Naive B cell (primary cell): ENCODE data around the gene CALB2. TPM values are rescaled to one million over a fixed set of nuclear protein-coding genes. Genes with fewer than 3 reads are reported as not detected.
A peak's percentile ranks its signal among the peaks of the same experiment; 100 is the strongest.

ENCODE experiments used
- ATAC-seq, 2 donors: fragments of 150-1000 bp; cut with Tn5 transposase; 2 replicates each; pipeline ENCODE4 v1.10.0; 2021; ENCODE audit warnings: low read depth in 2 of 2, mild to moderate bottlenecking in 2 of 2, moderate library complexity in 2 of 2
- DNase-seq: peaks from one replicate; pipeline ENCODE4 v3.0.0; 2022
- H3K27ac Mint-ChIP-seq, 6 donors: one replicate each; pipeline ENCODE4 v1.8.0; 2020 to 2022; ENCODE audit warnings: mild to moderate bottlenecking in 6 of 6, mixed read lengths in 6 of 6, moderate library complexity in 5 of 6, inconsistent platforms in 2 of 6
- H3K27me3 Mint-ChIP-seq, 3 donors: one replicate each; pipeline ENCODE4 v1.8.0; 2021 to 2022; ENCODE audit warnings: mixed read lengths in 3 of 3, mild to moderate bottlenecking in 1 of 3
- H3K36me3 Mint-ChIP-seq, 2 donors: one replicate each; pipeline ENCODE4 v1.8.0; 2020 to 2022; ENCODE audit warnings: mixed read lengths in 2 of 2, inconsistent platforms in 1 of 2, mild to moderate bottlenecking in 1 of 2
- H3K4me1 Mint-ChIP-seq, 3 donors: one replicate each; pipeline ENCODE4 v1.8.0; 2020 to 2022; ENCODE audit warnings: mixed read lengths in 3 of 3, inconsistent platforms in 1 of 3, mild to moderate bottlenecking in 1 of 3, moderate library complexity in 1 of 3
- H3K4me3 Mint-ChIP-seq, 8 donors: one replicate each; pipeline ENCODE4 v1.8.0; 2020 to 2022; ENCODE audit warnings: mild to moderate bottlenecking in 8 of 8, mixed read lengths in 8 of 8, moderate library complexity in 8 of 8, inconsistent platforms in 2 of 8
- H3K9me3 Mint-ChIP-seq, 7 donors: one replicate each; pipeline ENCODE4 v1.8.0; 2020 to 2022; ENCODE audit warnings: mixed read lengths in 7 of 7, mild to moderate bottlenecking in 5 of 7, inconsistent platforms in 2 of 7, moderate library complexity in 1 of 7
- polyA plus RNA-seq, 6 donors: library from polyadenylated mRNA; unstranded; fragments of 300-500 nt; fragmentation: Illumina TruSeq; gene quantifications; one replicate each; pipeline ENCODE4 v1.2.3, GENCODE V29; 2021; ENCODE audit warnings: low read depth in 6 of 6

The CALB2 gene
- polyA plus RNA-seq, 6 donors from 2014 or later = not detected

GRCh38 chr16:71343078-71343477 is 15.4 kb upstream of the CALB2 start:
- peaks cover 0 to 4% (median 0%) of the 10 kb centered on the region in 7 donors for H3K9me3 Mint-ChIP-seq

GRCh38 chr16:71344315-71344905 is 14.1 kb upstream of the CALB2 start:
- Mint-ChIP-seq H3K27ac (no peak overlapping the region), H3K36me3 (no peaks in the 10 kb centered on the region), H3K4me1 (no peaks in the 10 kb centered on the region), H3K9me3 (peaks cover 0 to 4% (median 0%) of the 10 kb centered on the region in 7 donors), H3K27me3 (peaks cover 19 to 45% (median 37%) of the 10 kb centered on the region in 3 donors), H3K4me3 (no peak overlapping the region)
- no peak for DNase-seq
- no peak for ATAC-seq

More at GRCh38 chr16:71343078-71343477, 15.4 kb upstream of the CALB2 start:
- ATAC-seq (no peak), DNase-seq (no peak)
- Mint-ChIP-seq H3K4me1 (no peaks in the 10 kb centered on the region), H3K27ac (no peak overlapping the region), H3K36me3 (no peaks in the 10 kb centered on the region), H3K27me3 (peaks cover 25 to 58% (median 47%) of the 10 kb centered on the region in 3 donors), H3K4me3 (no peak overlapping the region)

- Mint-ChIP-seq H3K27ac (no peak overlapping the region), H3K27me3 (peaks cover 19 to 38% (median 31%) of the 10 kb centered on the region in 3 donors), H3K4me1 (no peaks in the 10 kb centered on the region), H3K4me3 (no peak overlapping the region), H3K9me3 (peaks cover 0 to 4% (median 0%) of the 10 kb centered on the region in 7 donors), H3K36me3 (no peaks in the 10 kb centered on the region)
- ATAC-seq (no peak), DNase-seq (no peak)
Observed at GRCh38 chr16:71345031-71345430, 13.5 kb upstream of the CALB2 start.

- no peaks in the 10 kb centered on the region for H3K36me3 Mint-ChIP-seq
- no peak overlapping the region for H3K27ac Mint-ChIP-seq
- ATAC-seq = no peak
Observed at GRCh38 chr16:71347146-71347545, 11.4 kb upstream of the CALB2 start.

GRCh38 chr16:71348262-71349085 is 10.0 kb upstream of the CALB2 start:
- H3K27me3 Mint-ChIP-seq = peaks cover 19 to 35% (median 24%) of the 10 kb centered on the region in 3 donors

More at GRCh38 chr16:71347146-71347545, 11.4 kb upstream of the CALB2 start:
- Mint-ChIP-seq H3K27me3 (peaks cover 19 to 30% (median 26%) of the 10 kb centered on the region in 3 donors), H3K4me1 (no peaks in the 10 kb centered on the region), H3K9me3 (no peaks in the 10 kb centered on the region), H3K4me3 (no peak overlapping the region)
- no peak for DNase-seq

GRCh38 chr16:71350821-71351557 is 7.5 kb upstream of the CALB2 start:
- Mint-ChIP-seq H3K36me3 (no peaks in the 10 kb centered on the region), H3K27me3 (peaks cover 15 to 21% (median 15%) of the 10 kb centered on the region in 3 donors), H3K27ac (no peak overlapping the region), H3K4me1 (no peaks in the 10 kb centered on the region), H3K9me3 (peaks cover 0 to 2% (median 0%) of the 10 kb centered on the region in 7 donors), H3K4me3 (no peak overlapping the region)
- DNase-seq (no peak), ATAC-seq (no peak)

More at GRCh38 chr16:71348262-71349085, 10.0 kb upstream of the CALB2 start:
- Mint-ChIP-seq H3K4me3 (no peak overlapping the region), H3K9me3 (peaks cover 0 to 2% (median 0%) of the 10 kb centered on the region in 7 donors), H3K36me3 (no peaks in the 10 kb centered on the region), H3K27ac (no peak overlapping the region), H3K4me1 (no peaks in the 10 kb centered on the region)
- ATAC-seq (no peak), DNase-seq (no peak)

- Mint-ChIP-seq H3K27me3 (peaks cover 10 to 21% (median 15%) of the 10 kb centered on the region in 3 donors), H3K4me3 (no peak overlapping the region), H3K4me1 (no peaks in the 10 kb centered on the region), H3K36me3 (no peaks in the 10 kb centered on the region), H3K27ac (no peak overlapping the region), H3K9me3 (peaks cover 0 to 2% (median 0%) of the 10 kb centered on the region in 7 donors)
- no peak for ATAC-seq
- no peak for DNase-seq
Observed at GRCh38 chr16:71351558-71351901, 7.0 kb upstream of the CALB2 start.

- H3K4me3 Mint-ChIP-seq = no peak overlapping the region
- peaks cover 0 to 3% of the 10 kb centered on the region in 2 donors for H3K36me3 Mint-ChIP-seq
- peak overlapping the region in 1 of 6 donors; percentile 46 for H3K27ac Mint-ChIP-seq
- DNase-seq = no peak
- peaks cover 0 to 2% (median 0%) of the 10 kb centered on the region in 7 donors for H3K9me3 Mint-ChIP-seq
- H3K27me3 Mint-ChIP-seq = peaks cover 8 to 20% (median 19%) of the 10 kb centered on the region in 3 donors
- no peaks in the 10 kb centered on the region for H3K4me1 Mint-ChIP-seq
- no peak for ATAC-seq
Observed at GRCh38 chr16:71352466-71352865, 6.1 kb upstream of the CALB2 start.

GRCh38 chr16:71352963-71353460 is 5.5 kb upstream of the CALB2 start:
- DNase-seq = no peak
- Mint-ChIP-seq H3K4me3 (no peak overlapping the region), H3K36me3 (peaks cover 0 to 4% of the 10 kb centered on the region in 2 donors), H3K27ac (no peak overlapping the region), H3K4me1 (peaks cover 0 to 3% (median 0%) of the 10 kb centered on the region in 3 donors), H3K9me3 (peaks cover 0 to 2% (median 0%) of the 10 kb centered on the region in 7 donors), H3K27me3 (peaks cover 8 to 17% (median 17%) of the 10 kb centered on the region in 3 donors)
- no peak for ATAC-seq

GRCh38 chr16:71353736-71354135 is 4.8 kb upstream of the CALB2 start:
- no peak for DNase-seq
- no peak overlapping the region for H3K4me3 Mint-ChIP-seq
- ATAC-seq = no peak
- peaks cover 8 to 20% (median 17%) of the 10 kb centered on the region in 3 donors for H3K27me3 Mint-ChIP-seq
- peaks cover 0 to 2% (median 0%) of the 10 kb centered on the region in 7 donors for H3K9me3 Mint-ChIP-seq
- H3K36me3 Mint-ChIP-seq = peaks cover 0 to 4% of the 10 kb centered on the region in 2 donors
- no peak overlapping the region for H3K27ac Mint-ChIP-seq
- H3K4me1 Mint-ChIP-seq = peaks cover 0 to 6% (median 3%) of the 10 kb centered on the region in 3 donors

GRCh38 chr16:71354156-71354555 is 4.4 kb upstream of the CALB2 start:
- ATAC-seq (no peak), DNase-seq (no peak)
- Mint-ChIP-seq H3K27ac (no peak overlapping the region), H3K9me3 (peaks cover 0 to 2% (median 0%) of the 10 kb centered on the region in 7 donors), H3K4me3 (no peak overlapping the region), H3K36me3 (peaks cover 0 to 4% of the 10 kb centered on the region in 2 donors), H3K27me3 (peaks cover 11 to 24% (median 17%) of the 10 kb centered on the region in 3 donors), H3K4me1 (peaks cover 0 to 6% (median 3%) of the 10 kb centered on the region in 3 donors)

- peak overlapping the region in 1 of 8 donors; percentile 29 for H3K4me3 Mint-ChIP-seq
- no peak overlapping the region for H3K27ac Mint-ChIP-seq
- H3K27me3 Mint-ChIP-seq = peaks cover 27 to 40% (median 31%) of the 10 kb centered on the region in 3 donors
- ATAC-seq = no peak
- DNase-seq = no peak
- peaks cover 0 to 4% of the 10 kb centered on the region in 2 donors for H3K36me3 Mint-ChIP-seq
- peaks cover 0 to 6% (median 3%) of the 10 kb centered on the region in 3 donors for H3K4me1 Mint-ChIP-seq
- peaks cover 0 to 2% (median 0%) of the 10 kb centered on the region in 7 donors for H3K9me3 Mint-ChIP-seq
Observed at GRCh38 chr16:71356051-71356740, 2.3 kb upstream of the CALB2 start.
